Activated gamma-delta T cell treated with anti-CD3 and anti-CD28 coated beads, Interleukin-2, amount 50 U/mL, for 16 hours (primary cell): ENCODE results near the gene TESK1.

Experiments used
- DNase-seq: peaks from one replicate; pipeline ENCODE4 v3.0.0-alpha.2; 2020; ENCODE audit warnings: low read depth

TESK1 gene

DNA sequence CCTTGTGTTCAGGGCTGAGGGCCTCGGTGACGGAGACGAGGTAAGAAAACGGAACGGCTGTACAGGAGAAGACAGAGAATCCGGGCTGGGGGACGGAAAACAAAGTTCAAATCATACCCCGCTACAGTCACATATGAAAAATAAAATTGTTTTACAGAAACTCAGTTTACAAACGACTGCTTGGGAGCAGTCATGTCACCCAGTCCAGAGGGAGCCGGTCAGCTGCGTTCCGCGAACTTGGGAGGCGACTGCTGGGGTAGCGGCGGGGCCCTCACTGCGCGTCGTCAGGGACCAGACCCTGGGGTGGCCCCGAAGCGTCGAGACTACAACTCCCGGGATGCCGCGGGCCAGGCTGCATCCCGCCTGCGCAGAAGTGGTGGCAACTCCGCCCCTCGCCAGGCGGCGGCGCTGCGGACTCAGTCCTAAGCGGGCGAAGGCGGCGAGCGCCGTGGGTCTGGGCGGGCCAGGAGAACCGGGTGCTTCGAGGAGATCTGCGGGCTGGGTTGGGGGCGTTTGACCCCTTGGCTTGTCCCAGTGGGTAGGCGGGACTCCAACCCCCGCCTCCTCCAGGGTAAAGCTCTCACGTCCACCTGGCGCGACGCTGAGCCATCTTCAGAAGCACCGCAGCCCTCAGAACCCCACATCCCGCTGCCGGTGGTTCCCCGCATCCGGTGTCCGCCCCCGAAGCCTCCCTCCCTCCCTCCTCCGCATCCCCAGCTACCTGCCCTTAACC lies 41.6 kb downstream of the TESK1 start:
- peak; percentile 82 for DNase-seq

DNA sequence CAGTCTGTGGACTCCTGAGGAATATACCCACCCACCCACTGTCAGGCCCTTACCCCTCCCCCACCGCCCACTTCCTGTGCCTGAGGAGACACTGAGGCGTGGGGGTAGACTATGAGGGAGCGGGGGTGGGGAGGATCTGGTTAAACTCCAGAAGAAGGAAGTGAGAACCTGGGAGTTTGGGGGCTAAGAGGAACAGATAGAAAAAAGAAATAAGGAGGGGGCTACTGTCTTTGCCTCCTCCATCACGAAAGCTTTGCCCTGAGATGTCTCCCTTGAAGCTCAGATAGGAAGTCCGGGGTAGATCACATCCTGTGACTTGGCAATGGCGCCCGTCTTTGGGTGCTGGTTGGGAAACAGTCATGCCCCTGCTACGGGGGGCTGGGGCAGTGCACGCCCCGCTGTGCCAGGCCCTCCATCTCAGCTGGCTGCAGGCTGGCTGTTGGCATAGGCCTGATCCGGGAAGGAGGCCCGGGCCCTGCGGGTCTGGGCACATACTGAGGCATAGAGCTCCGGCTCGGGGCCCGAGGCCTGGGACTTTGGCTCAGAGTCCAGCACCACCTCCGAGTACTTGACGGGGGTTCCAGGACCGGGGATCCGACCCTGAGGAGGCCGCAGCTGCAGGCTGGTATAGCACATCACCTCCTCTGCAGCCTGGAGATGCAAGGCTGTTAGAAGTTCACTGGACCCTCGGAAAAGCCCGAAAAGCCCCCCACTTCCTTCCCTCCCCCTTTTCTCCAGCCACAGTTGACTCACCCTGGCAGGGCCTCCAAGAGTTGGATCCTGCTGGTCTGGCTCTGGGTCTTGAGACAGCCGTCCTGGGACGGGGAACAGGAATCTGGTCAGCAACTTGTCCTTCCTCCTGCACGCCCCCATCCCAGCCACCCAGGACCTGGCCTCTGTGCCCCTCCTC lies 44.6 kb downstream of the TESK1 start:
- DNase-seq: no peak

DNA sequence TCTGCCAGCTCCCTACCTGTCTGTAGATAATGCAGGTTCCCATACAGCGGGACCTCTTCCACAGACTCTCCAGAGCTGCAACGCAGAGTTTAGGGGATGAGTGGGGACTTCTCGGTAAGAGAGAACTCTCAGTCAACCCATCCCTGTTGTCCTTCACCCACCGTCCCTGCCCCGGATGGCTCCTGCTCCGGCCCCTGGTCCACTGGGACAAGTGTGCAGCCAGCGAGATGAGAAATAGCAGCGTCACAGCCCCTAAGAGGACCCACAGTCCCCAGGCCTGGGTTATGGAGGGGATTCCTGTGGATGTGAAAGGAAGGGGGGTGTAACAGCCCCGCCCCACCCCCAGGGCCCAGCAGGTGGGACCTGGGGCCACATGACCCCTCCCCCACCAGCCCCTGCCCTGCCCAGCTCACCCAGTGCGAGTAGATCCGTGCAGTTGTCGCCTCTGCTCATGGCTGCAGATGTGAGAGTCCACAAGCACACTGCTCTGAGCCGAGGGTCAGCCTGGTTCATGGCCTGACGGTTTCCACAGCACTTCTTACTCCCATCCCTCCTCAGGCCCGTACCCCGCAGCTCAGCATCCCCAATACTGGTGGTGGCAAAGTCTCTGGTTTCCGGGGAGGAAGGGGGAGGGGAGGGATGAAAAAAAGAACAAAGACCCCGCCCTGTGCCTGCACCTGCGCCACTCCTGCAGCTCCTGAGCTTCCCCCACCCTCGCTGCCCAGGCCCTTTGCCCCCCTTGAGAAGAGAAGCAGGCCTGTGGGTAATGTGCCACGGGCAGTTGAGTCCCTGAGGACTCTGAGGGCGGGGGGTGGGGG lies 45.5 kb downstream of the TESK1 start, which contains the start of gene SIT1:
Gene SIT1 (minus strand): TSS at position 591 of the 818 bp plus-strand sequence. CDS start 78 bp downstream, at position 513.
- no peak for DNase-seq

DNA sequence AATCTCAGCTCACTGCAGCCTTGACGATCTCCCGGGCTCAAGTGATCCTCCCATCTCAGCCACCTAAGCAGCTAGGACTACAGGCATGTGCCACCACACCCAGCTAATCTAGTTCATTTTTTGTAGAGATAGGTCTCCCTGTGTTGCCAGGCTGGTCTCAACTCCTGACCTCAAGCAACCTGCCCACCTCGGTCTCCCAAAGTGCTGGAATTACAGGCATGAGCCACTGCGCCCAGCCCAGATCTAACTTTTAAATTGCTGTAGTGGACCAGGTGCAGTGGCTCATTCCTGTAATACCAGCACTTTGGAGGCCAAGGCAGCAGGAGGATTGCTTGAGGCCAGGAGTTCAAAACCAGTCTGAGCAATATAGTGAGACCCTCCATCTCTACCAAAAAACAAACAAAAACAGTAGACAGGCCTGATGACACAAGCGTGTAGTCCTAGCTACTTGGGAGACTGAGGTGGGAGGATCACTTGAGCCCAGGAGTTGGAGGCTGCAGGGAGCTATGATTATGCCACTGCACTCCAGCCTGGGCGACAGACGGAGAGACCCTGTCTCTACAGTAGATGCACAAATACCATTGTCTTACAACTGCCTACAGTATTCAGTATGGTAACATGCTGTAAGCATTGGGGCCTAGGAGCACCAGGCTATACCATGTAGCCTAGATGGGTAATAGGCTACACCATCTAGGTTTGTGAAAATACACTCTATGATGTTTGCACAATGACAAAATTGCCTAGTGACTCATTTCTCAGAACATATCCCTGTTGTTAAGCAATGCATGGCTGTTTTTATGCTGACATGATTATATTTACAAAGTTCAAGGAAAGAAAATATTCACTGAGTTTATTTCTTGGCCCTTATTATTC lies 47.1 kb downstream of the TESK1 start:
- DNase-seq: no peak

DNA sequence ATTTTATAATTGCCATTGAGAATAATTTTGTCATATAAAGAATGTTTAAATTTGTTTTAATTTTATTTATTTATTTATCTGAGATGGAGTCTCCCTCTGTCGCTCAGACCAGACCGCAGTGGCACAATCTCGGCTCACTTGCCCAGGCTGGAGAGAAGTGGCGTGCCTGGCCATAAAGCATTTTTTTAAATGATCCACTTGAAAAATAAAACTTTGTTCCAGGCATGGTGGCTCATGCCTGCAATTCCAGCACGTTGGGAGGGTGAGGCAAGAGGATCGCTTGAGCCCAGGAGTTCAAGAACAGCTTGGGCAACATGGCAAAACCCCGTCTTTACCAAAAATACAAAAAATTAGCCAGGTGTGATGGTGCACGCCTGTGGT lies 47.8 kb downstream of the TESK1 start:
- no peak for DNase-seq

DNA sequence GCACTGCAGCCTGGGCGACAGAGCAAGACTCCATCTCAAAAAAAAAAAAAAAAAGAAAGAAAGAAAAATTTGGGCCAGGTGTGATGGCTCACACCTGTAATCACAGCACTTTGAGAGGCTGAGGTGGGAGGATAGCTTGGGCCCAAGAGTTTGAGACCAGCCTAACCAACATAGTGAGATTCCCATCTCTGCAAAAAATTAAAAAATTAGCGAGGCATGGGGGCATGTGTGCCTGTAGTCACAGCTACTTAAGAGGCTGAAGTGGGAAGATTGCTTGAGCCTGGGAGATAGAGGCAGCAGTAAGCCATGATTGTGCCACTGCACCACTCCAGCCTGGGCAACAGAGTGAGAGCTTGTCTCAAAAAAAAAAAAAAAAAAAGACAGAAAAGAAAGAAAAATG lies 48.5 kb downstream of the TESK1 start:
- no peak for DNase-seq

DNA sequence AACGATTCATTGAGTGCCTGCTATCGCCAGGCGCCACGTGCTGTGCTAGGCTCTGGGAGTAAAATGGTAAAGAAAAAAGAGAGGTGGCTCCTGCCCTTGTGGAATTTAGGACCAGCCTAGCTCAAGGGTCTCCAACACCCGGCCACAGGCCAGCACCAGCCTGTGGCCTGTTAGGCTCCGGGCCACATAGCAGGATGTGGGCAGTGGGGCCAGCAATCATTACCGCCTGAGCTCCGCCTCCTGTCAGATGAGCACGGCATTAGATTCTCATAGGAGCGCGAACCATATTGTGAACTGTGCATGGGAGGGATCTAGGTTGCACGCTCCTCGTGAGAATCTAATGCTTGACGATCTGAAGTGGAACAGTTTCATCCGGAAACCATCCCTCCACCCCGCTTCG lies 51.3 kb downstream of the TESK1 start:
- no peak for DNase-seq

DNA sequence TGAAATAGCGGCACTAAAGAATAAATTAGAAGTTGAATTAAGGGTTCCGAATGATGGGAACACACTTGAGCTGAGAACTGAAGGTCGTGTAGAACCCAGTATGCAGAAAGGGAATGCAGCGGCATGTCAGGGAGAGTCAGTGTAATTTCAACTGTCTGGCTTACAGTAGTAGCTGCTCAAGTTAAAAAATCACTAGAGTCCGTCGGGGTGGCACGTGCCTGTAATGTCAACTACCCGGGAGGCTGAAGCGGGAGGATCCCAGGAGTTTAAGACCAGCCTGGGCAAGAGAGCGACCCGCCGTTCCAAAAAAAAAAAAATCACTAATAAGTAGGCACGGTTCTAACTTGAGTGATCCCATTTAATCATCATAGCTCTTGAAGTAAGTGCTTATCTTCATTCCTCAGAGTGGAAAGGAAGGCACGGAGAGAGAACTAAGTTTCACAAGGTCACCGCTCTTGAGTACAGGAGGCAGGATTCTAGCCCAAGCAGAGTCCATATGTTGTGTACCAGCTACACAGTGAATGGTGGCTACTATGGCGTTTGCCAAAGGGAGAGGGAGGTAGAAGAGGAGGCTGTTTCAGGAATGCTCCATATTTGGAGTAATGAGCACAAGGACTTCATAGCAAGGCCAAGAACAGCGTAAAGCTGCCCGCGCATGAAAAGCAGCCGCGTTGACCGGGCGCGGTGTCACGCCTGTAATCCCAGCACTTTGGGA lies 51.9 kb downstream of the TESK1 start:
- no peak for DNase-seq

DNA sequence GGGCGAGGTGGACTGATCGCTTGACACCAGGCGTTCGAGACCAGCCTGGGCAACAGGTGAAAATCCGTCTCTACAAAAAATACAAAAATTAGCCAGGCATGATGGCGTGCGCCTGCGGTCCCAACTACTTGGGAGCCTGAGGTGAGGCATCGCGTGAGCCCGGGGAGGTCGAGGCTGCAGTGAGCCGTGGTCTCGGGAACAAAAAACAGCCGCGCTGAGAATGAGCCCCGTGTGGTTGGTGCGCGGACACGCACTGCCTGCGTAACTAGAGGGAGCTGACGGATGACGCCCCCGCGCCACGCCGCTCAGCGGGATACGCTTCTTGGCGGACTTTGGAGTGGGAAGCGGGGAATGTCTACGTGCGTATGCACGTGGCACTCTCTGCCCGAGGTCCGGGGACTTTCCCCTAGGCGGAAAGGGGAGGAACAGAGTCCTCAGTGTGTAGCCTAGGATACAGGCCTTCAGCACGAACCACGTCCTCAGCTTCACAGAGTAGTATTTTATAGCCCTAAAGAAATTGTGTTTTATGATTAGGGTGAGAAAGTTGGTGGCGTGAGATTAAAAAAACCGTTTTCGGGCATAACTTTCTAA lies 52.6 kb downstream of the TESK1 start, which contains the start of gene RMRP:
Gene RMRP (minus strand): TSS at position 474 of the 591 bp plus-strand sequence.
- DNase-seq: peak; percentile 79

DNA sequence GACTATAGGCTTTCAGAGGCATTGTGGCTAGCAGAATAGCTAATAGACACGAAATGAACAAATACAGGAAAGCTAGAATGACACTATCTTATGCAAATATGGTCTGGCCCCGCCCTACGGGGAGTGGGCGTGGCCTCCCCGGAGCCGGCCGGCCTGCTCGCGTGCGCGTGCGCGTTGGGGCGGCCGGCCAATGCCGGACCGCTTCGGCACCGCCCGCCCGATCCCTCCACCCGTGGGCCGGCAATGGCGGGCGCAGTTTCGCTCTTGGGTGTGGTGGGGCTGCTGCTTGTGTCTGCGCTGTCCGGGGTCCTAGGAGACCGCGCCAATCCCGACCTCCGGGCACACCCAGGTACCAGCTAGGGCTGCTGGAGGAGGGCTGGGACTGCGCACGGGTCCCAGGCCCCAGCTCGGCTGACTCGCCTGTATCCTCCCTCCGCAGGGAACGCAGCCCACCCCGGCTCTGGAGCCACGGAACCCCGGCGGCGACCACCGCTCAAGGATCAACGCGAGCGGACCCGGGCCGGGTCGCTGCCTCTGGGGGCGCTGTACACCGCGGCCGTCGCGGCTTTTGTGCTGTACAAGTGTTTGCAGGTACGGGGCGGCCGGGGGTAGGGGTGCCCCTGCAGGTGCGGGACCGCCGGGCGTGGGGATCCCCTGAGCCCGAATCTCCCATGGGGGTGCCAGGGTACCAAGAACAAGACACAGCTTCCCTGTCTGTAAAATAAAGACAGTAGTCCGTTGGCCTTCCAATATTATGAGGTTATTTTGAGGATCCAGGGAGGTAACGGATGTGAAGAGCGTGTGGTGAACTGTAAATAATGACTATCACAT lies 53.3 kb downstream of the TESK1 start, which contains the start of gene CCDC107:
Gene CCDC107 (plus strand): TSS at position 156 of the 831 bp plus-strand sequence. CDS start 88 bp downstream, at position 244.
- DNase-seq: peak; percentile 74

DNA sequence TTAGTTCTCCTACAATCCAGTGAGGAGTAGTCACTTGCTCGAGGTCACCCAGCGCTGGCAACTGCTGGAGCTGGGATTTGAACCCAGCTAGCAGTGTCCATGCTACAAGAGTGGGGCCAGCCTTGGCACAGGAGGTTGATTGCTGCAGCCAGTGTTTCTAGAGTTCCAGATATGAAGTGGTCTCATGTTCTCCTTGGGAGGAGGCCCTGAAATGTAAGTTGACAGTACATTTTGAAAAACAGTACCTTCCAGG lies 53.8 kb downstream of the TESK1 start:
- no peak for DNase-seq

DNA sequence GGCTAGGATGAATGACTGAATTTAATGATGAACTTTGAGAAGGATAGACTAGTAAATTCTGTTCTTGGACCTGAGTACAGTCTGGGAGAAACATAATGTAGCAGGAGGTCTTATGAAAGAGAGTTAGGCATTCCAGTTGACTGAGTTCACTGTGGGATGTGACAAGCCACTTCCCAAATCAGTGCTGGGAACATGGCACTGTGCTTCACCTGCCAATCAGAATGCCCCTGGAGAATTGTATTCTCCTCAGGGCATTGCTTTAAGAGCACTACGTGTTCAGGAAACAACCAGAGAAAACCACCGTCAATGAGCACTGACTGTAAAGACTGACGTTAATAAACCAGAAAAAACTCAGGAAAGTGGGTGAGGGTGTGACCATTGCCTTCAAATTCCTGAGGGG lies 54.3 kb downstream of the TESK1 start:
- no peak for DNase-seq
